ENCODE results near the gene PLXDC2.

Gene PLXDC2

DNA sequence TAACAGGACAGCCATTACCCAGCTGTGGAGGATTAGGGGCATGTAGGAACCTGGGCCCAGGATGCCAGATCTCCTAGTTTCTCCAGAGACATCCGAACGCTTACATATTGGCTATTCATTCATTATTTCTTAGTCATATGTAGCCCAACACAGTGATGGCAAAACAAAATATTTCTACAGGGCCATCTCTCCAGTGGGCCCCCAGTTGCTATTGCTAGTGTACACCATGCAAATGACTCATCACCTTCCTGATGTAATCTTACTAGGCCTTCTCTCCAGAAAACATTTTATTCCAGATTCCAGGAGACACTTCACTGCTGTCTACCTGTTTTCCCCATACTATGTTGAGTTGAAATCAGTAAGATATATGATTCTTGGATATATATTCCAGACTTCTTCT, 201.7 kb downstream of the PLXDC2 start:
- no peak overlapping the region for H3K9ac ChIP-seq (ENCODE audit: low read depth, low read length, poor library complexity, severe bottlenecking)
- H3K9me2 ChIP-seq (replicated peaks; ENCODE audit: low read depth, low read length) = no peaks in the 10 kb centered on the region
- H3K4me2 ChIP-seq (ENCODE audit: low read depth, low read length, poor library complexity, severe bottlenecking) = no peak overlapping the region
- H4K20me1 ChIP-seq (ENCODE audit: insufficient read depth, low read length, poor library complexity, severe bottlenecking) = no peaks in the 10 kb centered on the region
- no peaks in the 10 kb centered on the region for H3K4me1 ChIP-seq (ENCODE audit: insufficient read depth, low read length, poor library complexity, severe bottlenecking)
- no peaks in the 10 kb centered on the region for H3F3A ChIP-seq (ENCODE audit: low read depth)
- no peaks in the 10 kb centered on the region; the same call in 1 of the 2 replicates for H3K9me3 ChIP-seq (ENCODE audit: insufficient read depth, low read depth, low read length)
- H3K36me3 ChIP-seq (ENCODE audit: insufficient read depth, low read length) = no peaks in the 10 kb centered on the region
- H2AFZ ChIP-seq (ENCODE audit: low read length) = no peak overlapping the region
- TF ChIP-seq, protein P1, sequence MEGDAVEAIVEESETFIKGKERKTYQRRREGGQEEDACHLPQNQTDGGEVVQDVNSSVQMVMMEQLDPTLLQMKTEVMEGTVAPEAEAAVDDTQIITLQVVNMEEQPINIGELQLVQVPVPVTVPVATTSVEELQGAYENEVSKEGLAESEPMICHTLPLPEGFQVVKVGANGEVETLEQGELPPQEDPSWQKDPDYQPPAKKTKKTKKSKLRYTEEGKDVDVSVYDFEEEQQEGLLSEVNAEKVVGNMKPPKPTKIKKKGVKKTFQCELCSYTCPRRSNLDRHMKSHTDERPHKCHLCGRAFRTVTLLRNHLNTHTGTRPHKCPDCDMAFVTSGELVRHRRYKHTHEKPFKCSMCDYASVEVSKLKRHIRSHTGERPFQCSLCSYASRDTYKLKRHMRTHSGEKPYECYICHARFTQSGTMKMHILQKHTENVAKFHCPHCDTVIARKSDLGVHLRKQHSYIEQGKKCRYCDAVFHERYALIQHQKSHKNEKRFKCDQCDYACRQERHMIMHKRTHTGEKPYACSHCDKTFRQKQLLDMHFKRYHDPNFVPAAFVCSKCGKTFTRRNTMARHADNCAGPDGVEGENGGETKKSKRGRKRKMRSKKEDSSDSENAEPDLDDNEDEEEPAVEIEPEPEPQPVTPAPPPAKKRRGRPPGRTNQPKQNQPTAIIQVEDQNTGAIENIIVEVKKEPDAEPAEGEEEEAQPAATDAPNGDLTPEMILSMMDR (conservative IDR thresholded peaks at IDR 0.05; ENCODE audit: low read length) = no peak
- no peak for TF ChIP-seq EZH2phosphoT487 (IDR thresholded peaks at IDR 0.05; ENCODE audit: borderline replicate concordance)
- no peaks in the 10 kb centered on the region for H3K27me3 ChIP-seq (ENCODE audit: insufficient read depth, low read length, poor library complexity, severe bottlenecking)
- H3K4me3 ChIP-seq (ENCODE audit: low read length, poor library complexity, severe bottlenecking) = no peak overlapping the region
- H3K79me2 ChIP-seq (ENCODE audit: insufficient read depth, low read length) = no peaks in the 10 kb centered on the region

GRCh38 chr10:20020677-20021076, 204.4 kb downstream of the PLXDC2 start:
- no peaks in the 10 kb centered on the region for H3K27me3 ChIP-seq (ENCODE audit: insufficient read depth, low read length, poor library complexity, severe bottlenecking)

GRCh38 chr10:20029523-20029922, 213.3 kb downstream of the PLXDC2 start:
- Histone ChIP-seq H3K4me3 (ENCODE audit: low read length, poor library complexity, severe bottlenecking) (no peak overlapping the region), H2AFZ (ENCODE audit: low read length) (no peak overlapping the region), H3K4me2 (ENCODE audit: low read depth, low read length, poor library complexity, severe bottlenecking) (no peak overlapping the region), H3K4me1 (ENCODE audit: insufficient read depth, low read length, poor library complexity, severe bottlenecking) (no peaks in the 10 kb centered on the region), H3K9me2 (replicated peaks; ENCODE audit: low read depth, low read length) (no peaks in the 10 kb centered on the region), H3K9me3 (ENCODE audit: insufficient read depth, low read depth, low read length) (no peaks in the 10 kb centered on the region), H4K20me1 (ENCODE audit: insufficient read depth, low read length, poor library complexity, severe bottlenecking) (no peaks in the 10 kb centered on the region), H3K27me3 (ENCODE audit: insufficient read depth, low read length, poor library complexity, severe bottlenecking) (no peaks in the 10 kb centered on the region), H3K79me2 (ENCODE audit: insufficient read depth, low read length) (no peaks in the 10 kb centered on the region), H3K36me3 (ENCODE audit: insufficient read depth, low read length) (no peaks in the 10 kb centered on the region), H3F3A (ENCODE audit: low read depth) (no peaks in the 10 kb centered on the region), H3K9ac (ENCODE audit: low read depth, low read length, poor library complexity, severe bottlenecking) (no peak overlapping the region)
- TF ChIP-seq, protein P1 (conservative IDR thresholded peaks at IDR 0.05; ENCODE audit: low read length) = no peak
- TF ChIP-seq EZH2phosphoT487 (IDR thresholded peaks at IDR 0.05; ENCODE audit: borderline replicate concordance) = no peak

More at GRCh38 chr10:20020677-20021076, 204.4 kb downstream of the PLXDC2 start:
- H3K4me3 ChIP-seq (ENCODE audit: low read length, poor library complexity, severe bottlenecking) = no peak overlapping the region
- no peaks in the 10 kb centered on the region for H3F3A ChIP-seq (ENCODE audit: low read depth)
- H2AFZ ChIP-seq (ENCODE audit: low read length) = no peak overlapping the region
- no peak overlapping the region for H3K4me2 ChIP-seq (ENCODE audit: low read depth, low read length, poor library complexity, severe bottlenecking)
- H3K9ac ChIP-seq (ENCODE audit: low read depth, low read length, poor library complexity, severe bottlenecking) = no peak overlapping the region
- H3K9me2 ChIP-seq (replicated peaks; ENCODE audit: low read depth, low read length) = no peaks in the 10 kb centered on the region
- TF ChIP-seq, protein P1 (conservative IDR thresholded peaks at IDR 0.05; ENCODE audit: low read length) = no peak
- no peak for TF ChIP-seq EZH2phosphoT487 (IDR thresholded peaks at IDR 0.05; ENCODE audit: borderline replicate concordance)
- no peaks in the 10 kb centered on the region for H3K4me1 ChIP-seq (ENCODE audit: insufficient read depth, low read length, poor library complexity, severe bottlenecking)
- H3K36me3 ChIP-seq (ENCODE audit: insufficient read depth, low read length) = no peaks in the 10 kb centered on the region
- H3K9me3 ChIP-seq (ENCODE audit: insufficient read depth, low read depth, low read length) = no peaks in the 10 kb centered on the region; the same call in 1 of the 2 replicates
- H3K79me2 ChIP-seq (ENCODE audit: insufficient read depth, low read length) = no peaks in the 10 kb centered on the region
- no peaks in the 10 kb centered on the region for H4K20me1 ChIP-seq (ENCODE audit: insufficient read depth, low read length, poor library complexity, severe bottlenecking)

Data from Loucy (cell line).